ENCODE measurements around the gene FAAP24. TPM values are rescaled to one million over a fixed set of nuclear protein-coding genes. Genes with fewer than 3 reads are reported as not detected.

FAAP24 gene
- total RNA-seq, 2 experiments from 2014 or later: 12.1 to 12.8 TPM

DNA sequence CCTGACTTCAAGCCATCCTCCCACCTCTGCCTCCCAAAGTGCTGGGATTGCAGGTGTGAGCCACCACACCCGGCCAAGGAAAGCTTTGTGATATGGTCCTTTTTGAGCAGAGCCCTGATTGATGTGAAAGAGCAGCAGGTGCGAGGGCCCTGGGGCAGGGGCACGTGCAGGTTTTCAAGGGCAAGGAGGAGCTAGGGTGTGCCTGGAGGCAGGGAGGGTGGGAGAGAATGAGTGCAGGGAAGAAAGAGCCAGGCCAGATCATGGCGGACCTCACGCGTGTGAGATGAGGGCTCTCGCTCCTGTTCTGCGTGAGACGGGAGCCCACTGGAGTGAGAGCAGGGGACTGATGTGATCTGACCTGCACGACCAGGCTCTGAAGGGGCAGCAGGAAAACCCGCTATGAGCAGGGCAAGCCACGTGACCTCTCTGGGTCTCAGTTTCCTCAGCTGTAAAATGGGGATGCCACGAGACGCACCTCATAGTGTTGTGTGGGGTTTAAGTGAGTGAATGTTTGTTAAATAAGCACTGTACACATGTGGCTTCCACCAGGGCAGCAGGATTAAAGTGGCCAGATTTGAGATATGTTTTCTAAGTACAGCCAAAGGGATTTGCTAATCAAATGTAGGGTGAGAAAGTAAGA is 25.8 kb downstream of the FAAP24 start:
- H3K27ac ChIP-seq (ENCODE audit: low read depth, low read length, poor library complexity, severe bottlenecking): no peak overlapping the region
- POLR2A ChIA-PET: no interaction called here
- no peaks in the 10 kb centered on the region for H3K9me2 ChIP-seq (ENCODE audit: insufficient read depth, low read length)
- BruUV-seq (replicated peaks): no TSS peak
- CTCF ChIA-PET (ENCODE audit: unreplicated experiment): no interaction called here
- no peak overlapping the region for H3K4me2 ChIP-seq (ENCODE audit: low read length)
- no peaks in the 10 kb centered on the region for H3K4me1 ChIP-seq (ENCODE audit: insufficient read depth, low read length, poor library complexity, severe bottlenecking)
- intact Hi-C loops (cut with micrococcal nuclease; ENCODE audit: unreplicated experiment): no loop called here
- TF ChIP-seq, protein P1, sequence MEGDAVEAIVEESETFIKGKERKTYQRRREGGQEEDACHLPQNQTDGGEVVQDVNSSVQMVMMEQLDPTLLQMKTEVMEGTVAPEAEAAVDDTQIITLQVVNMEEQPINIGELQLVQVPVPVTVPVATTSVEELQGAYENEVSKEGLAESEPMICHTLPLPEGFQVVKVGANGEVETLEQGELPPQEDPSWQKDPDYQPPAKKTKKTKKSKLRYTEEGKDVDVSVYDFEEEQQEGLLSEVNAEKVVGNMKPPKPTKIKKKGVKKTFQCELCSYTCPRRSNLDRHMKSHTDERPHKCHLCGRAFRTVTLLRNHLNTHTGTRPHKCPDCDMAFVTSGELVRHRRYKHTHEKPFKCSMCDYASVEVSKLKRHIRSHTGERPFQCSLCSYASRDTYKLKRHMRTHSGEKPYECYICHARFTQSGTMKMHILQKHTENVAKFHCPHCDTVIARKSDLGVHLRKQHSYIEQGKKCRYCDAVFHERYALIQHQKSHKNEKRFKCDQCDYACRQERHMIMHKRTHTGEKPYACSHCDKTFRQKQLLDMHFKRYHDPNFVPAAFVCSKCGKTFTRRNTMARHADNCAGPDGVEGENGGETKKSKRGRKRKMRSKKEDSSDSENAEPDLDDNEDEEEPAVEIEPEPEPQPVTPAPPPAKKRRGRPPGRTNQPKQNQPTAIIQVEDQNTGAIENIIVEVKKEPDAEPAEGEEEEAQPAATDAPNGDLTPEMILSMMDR (conservative IDR thresholded peaks at IDR 0.05; ENCODE audit: low read length): no peak
- no peak for TF ChIP-seq EZH2phosphoT487 (IDR thresholded peaks at IDR 0.05; ENCODE audit: borderline replicate concordance, low read depth, low read length)
- no peak overlapping the region for H2AFZ ChIP-seq (ENCODE audit: low read length)
- H4K20me1 ChIP-seq (ENCODE audit: insufficient read depth, low read length): no peaks in the 10 kb centered on the region
- no peak overlapping the region for H3K4me3 ChIP-seq (ENCODE audit: low read depth, low read length, poor library complexity, severe bottlenecking)
- no peaks in the 10 kb centered on the region for H3K79me2 ChIP-seq (ENCODE audit: insufficient read depth, low read depth, low read length)
- DNase-seq (ENCODE audit: low spot score): no peak
- no peaks in the 10 kb centered on the region for H3K36me3 ChIP-seq (ENCODE audit: insufficient read depth, low read length)
- no peaks in the 10 kb centered on the region for H3K9me3 ChIP-seq (ENCODE audit: low read length)

DNA sequence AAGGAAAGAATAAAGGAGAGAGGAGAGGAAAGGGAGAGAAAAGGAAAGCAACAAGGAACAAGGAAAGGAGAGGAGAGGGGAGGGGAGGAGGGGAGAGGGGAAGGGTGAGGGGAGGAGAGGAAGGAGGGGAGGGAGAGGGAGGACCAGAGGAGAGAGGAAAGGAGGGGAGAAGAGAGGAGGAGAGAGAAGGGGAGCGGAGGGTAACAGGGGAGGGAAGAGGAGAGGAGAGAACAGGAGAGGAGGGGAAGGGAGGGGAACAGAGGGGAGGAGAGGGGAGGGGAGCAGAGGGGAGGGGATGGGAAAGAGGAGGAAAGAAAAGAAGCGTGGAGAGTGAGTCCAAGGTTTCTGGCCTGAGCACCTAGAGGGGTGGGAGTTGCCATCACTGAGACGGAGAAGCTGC is 26.7 kb downstream of the FAAP24 start:
- H3K4me3 ChIP-seq (ENCODE audit: low read depth, low read length, poor library complexity, severe bottlenecking): no peak overlapping the region
- H4K20me1 ChIP-seq (ENCODE audit: insufficient read depth, low read length): no peaks in the 10 kb centered on the region
- H3K36me3 ChIP-seq (ENCODE audit: insufficient read depth, low read length): no peaks in the 10 kb centered on the region
- no peaks in the 10 kb centered on the region for H3K4me1 ChIP-seq (ENCODE audit: insufficient read depth, low read length, poor library complexity, severe bottlenecking)
- DNase-seq (ENCODE audit: low spot score): no peak
- no TSS peak for BruUV-seq (replicated peaks)
- H3K9me3 ChIP-seq (ENCODE audit: low read length): no peaks in the 10 kb centered on the region
- POLR2A ChIA-PET: no interaction called here
- no peaks in the 10 kb centered on the region for H3K79me2 ChIP-seq (ENCODE audit: insufficient read depth, low read depth, low read length)
- H3K4me2 ChIP-seq (ENCODE audit: low read length): no peak overlapping the region
- CTCF ChIA-PET (ENCODE audit: unreplicated experiment): no interaction called here
- H2AFZ ChIP-seq (ENCODE audit: low read length): no peak overlapping the region
- no peak overlapping the region for H3K27ac ChIP-seq (ENCODE audit: low read depth, low read length, poor library complexity, severe bottlenecking)
- TF ChIP-seq, protein P1 (conservative IDR thresholded peaks at IDR 0.05; ENCODE audit: low read length): no peak
- TF ChIP-seq EZH2phosphoT487 (IDR thresholded peaks at IDR 0.05; ENCODE audit: borderline replicate concordance, low read depth, low read length): no peak
- intact Hi-C loops (cut with micrococcal nuclease; ENCODE audit: unreplicated experiment): no loop called here
- H3K9me2 ChIP-seq (ENCODE audit: insufficient read depth, low read length): no peaks in the 10 kb centered on the region

DNA sequence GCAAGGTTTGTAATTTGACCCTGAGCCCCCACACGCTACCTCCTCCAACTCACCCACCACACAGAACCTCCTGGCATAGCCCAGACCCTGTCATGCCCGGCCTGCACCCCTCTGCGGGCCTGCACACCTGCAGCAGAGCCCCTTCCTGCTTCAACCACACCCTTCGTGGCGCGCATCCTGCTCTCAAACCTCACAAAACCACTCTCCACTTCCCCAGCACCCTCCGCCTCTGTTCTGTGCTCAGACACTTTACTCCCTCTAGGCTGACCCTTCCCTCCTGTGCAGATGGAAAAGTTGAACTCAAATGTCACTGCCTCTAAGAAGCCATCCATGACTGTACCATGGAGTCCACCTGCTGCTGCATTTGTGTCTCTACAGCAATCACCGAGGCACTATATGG is 28.5 kb downstream of the FAAP24 start:
- BruUV-seq (replicated peaks): no TSS peak
- Histone ChIP-seq H3K4me2 (ENCODE audit: low read length) (no peak overlapping the region), H3K9me3 (ENCODE audit: low read length) (no peaks in the 10 kb centered on the region), H3K27ac (ENCODE audit: low read depth, low read length, poor library complexity, severe bottlenecking) (no peak overlapping the region), H3K9me2 (ENCODE audit: insufficient read depth, low read length) (no peaks in the 10 kb centered on the region), H3K79me2 (ENCODE audit: insufficient read depth, low read depth, low read length) (no peaks in the 10 kb centered on the region), H4K20me1 (ENCODE audit: insufficient read depth, low read length) (no peaks in the 10 kb centered on the region), H3K4me1 (ENCODE audit: insufficient read depth, low read length, poor library complexity, severe bottlenecking) (no peaks in the 10 kb centered on the region), H3K36me3 (ENCODE audit: insufficient read depth, low read length) (no peaks in the 10 kb centered on the region), H3K4me3 (ENCODE audit: low read depth, low read length, poor library complexity, severe bottlenecking) (no peak overlapping the region), H2AFZ (ENCODE audit: low read length) (no peak overlapping the region)
- ChIA-PET CTCF (ENCODE audit: unreplicated experiment) (no interaction called here), POLR2A (no interaction called here)
- TF ChIP-seq, protein P1 (conservative IDR thresholded peaks at IDR 0.05; ENCODE audit: low read length): no peak
- no peak for TF ChIP-seq EZH2phosphoT487 (IDR thresholded peaks at IDR 0.05; ENCODE audit: borderline replicate concordance, low read depth, low read length)
- no peak for DNase-seq (ENCODE audit: low spot score)
- intact Hi-C loops (cut with micrococcal nuclease; ENCODE audit: unreplicated experiment): no loop called here
